ENCODE measurements around the gene UGT1A9. TPM values are rescaled to one million over a fixed set of nuclear protein-coding genes. Genes with fewer than 3 reads are reported as not detected.

UGT1A9 gene
- total and polyA plus RNA-seq, 2 of the 13 experiments (the other 11 are each of a cell fraction or from before 2014, with no cell fraction given), result 0.07 TPM; not detected in 1

GRCh38 chr2:233745073-233745755, 73.5 kb downstream of the UGT1A9 start (continued):
- TF ChIP-seq ZNF687 (CRISPR knock-in tag; IDR thresholded peaks at IDR 0.05) (no peak), NCOR1 (IDR thresholded peaks at IDR 0.05; ENCODE audit: borderline replicate concordance, low read length) (peak; percentile 99), CREB1 (IDR thresholded peaks at IDR 0.05) (peak; percentile 84), CREB1 (CRISPR knock-in tag; IDR thresholded peaks at IDR 0.05) (peak; percentile 93), JARID2 (CRISPR knock-in tag; IDR thresholded peaks at IDR 0.05; ENCODE audit: insufficient replicate concordance) (peak; percentile 15), CBX5 (CRISPR knock-in tag; IDR thresholded peaks at IDR 0.05; ENCODE audit: borderline replicate concordance) (0 out of 2 replicates have a peak, but pooled peaks have one; percentile 56), ZNF232 (CRISPR knock-in tag; IDR thresholded peaks at IDR 0.05; ENCODE audit: borderline replicate concordance) (peak; percentile 85; the same call in 1 of the 2 replicates), ZNF605 (CRISPR knock-in tag; IDR thresholded peaks at IDR 0.05) (peak; percentile 76), RELA (CRISPR knock-in tag; IDR thresholded peaks at IDR 0.05) (no peak), NR2F6 (IDR thresholded peaks at IDR 0.05) (peak; percentile 100), NR2F6 (CRISPR knock-in tag; IDR thresholded peaks at IDR 0.05) (peak; percentile 99), KLF15 (CRISPR knock-in tag; IDR thresholded peaks at IDR 0.05; ENCODE audit: borderline replicate concordance) (no peak), HOXA3 (CRISPR knock-in tag; IDR thresholded peaks at IDR 0.05) (peak; percentile 47; the same call in 1 of the 2 replicates), RFXAP (CRISPR knock-in tag; IDR thresholded peaks at IDR 0.05; ENCODE audit: borderline replicate concordance) (peak; percentile 81; the same call in 1 of the 2 replicates), THAP11 (CRISPR knock-in tag; IDR thresholded peaks at IDR 0.05) (peak; percentile 75), MTF2 (CRISPR knock-in tag; IDR thresholded peaks at IDR 0.05; ENCODE audit: borderline replicate concordance) (0 out of 2 replicates have a peak, but pooled peaks have one; percentile 40), ZEB1 (IDR thresholded peaks at IDR 0.05; ENCODE audit: insufficient replicate concordance, low read depth) (peak; percentile 77), TCF7L2 (IDR thresholded peaks at IDR 0.05; ENCODE audit: low read depth, low read length) (peak; percentile 87), ZNF878 (CRISPR knock-in tag; IDR thresholded peaks at IDR 0.05) (peak; percentile 83; the same call in 1 of the 2 replicates), ZNF609 (CRISPR knock-in tag; IDR thresholded peaks at IDR 0.05; ENCODE audit: borderline replicate concordance) (peak; percentile 100), ZNF432 (CRISPR knock-in tag; IDR thresholded peaks at IDR 0.05; ENCODE audit: borderline replicate concordance) (no peak), ZNF615 (CRISPR knock-in tag; IDR thresholded peaks at IDR 0.05; ENCODE audit: borderline replicate concordance) (no peak), ZMAT3 (CRISPR knock-in tag; conservative IDR thresholded peaks at IDR 0.05) (peak; percentile 78)
